Measurements from ENCODE around the gene SRSF4.

SRSF4 gene

GRCh38 chr1:29190718-29191117 lies 9.0 kb upstream of the SRSF4 start:
- no peaks in the 10 kb centered on the region for H3K9me3 ChIP-seq (ENCODE audit: insufficient read depth, low read length, severe bottlenecking)
- H3K4me2 ChIP-seq (ENCODE audit: insufficient read depth, low read length) = no peak overlapping the region
- no peak for TF ChIP-seq EZH2 (IDR thresholded peaks at IDR 0.05; ENCODE audit: borderline replicate concordance, low read depth, low read length, severe bottlenecking)
- TF ChIP-seq CTCF (IDR thresholded peaks at IDR 0.05; ENCODE audit: borderline replicate concordance, extremely low read depth, low read length, poor library complexity, severe bottlenecking) = no peak
- no peaks in the 10 kb centered on the region for H3K27me3 ChIP-seq (ENCODE audit: insufficient read depth, low read length, poor library complexity)
- no peak overlapping the region for H2AFZ ChIP-seq (ENCODE audit: low read depth, low read length)
- no peaks in the 10 kb centered on the region for H4K20me1 ChIP-seq (ENCODE audit: insufficient read depth, low read length)
- H3K4me3 ChIP-seq (ENCODE audit: low read depth in 1 of 2, low read length in 2 of 2) = no peak overlapping the region
- ATAC-seq (ENCODE audit: insufficient read depth, low read depth) = no peak
- no peaks in the 10 kb centered on the region for H3K79me2 ChIP-seq (ENCODE audit: insufficient read depth, low read length)
- no peak overlapping the region for H3K27ac ChIP-seq (ENCODE audit: low read length)
- peaks cover 25% of the 10 kb centered on the region; the same call in 1 of the 2 replicates for H3K36me3 ChIP-seq (ENCODE audit: insufficient read depth, low read length)
- no peak for DNase-seq
- H3K4me1 ChIP-seq (ENCODE audit: insufficient read depth, low read length) = no peaks in the 10 kb centered on the region
- no peak overlapping the region for H3K9ac ChIP-seq (ENCODE audit: low read depth, low read length)

- H3K27ac ChIP-seq (ENCODE audit: low read length) = no peak overlapping the region
- no peak overlapping the region for H3K9ac ChIP-seq (ENCODE audit: low read depth, low read length)
- no peaks in the 10 kb centered on the region for H3K27me3 ChIP-seq (ENCODE audit: insufficient read depth, low read length, poor library complexity)
- DNase-seq (no peak), ATAC-seq (ENCODE audit: insufficient read depth, low read depth) (no peak)
- no peaks in the 10 kb centered on the region for H3K36me3 ChIP-seq (ENCODE audit: insufficient read depth, low read length)
- H3K9me3 ChIP-seq (ENCODE audit: insufficient read depth, low read length, severe bottlenecking) = no peaks in the 10 kb centered on the region
- H3K4me2 ChIP-seq (ENCODE audit: insufficient read depth, low read length) = no peak overlapping the region
- peaks cover 4% of the 10 kb centered on the region; the same call in 1 of the 2 replicates for H3K79me2 ChIP-seq (ENCODE audit: insufficient read depth, low read length)
- H3K4me3 ChIP-seq (ENCODE audit: low read depth in 1 of 2, low read length in 2 of 2) = no peak overlapping the region
- H3K4me1 ChIP-seq (ENCODE audit: insufficient read depth, low read length) = peaks cover 12% of the 10 kb centered on the region
- TF ChIP-seq CTCF (IDR thresholded peaks at IDR 0.05; ENCODE audit: borderline replicate concordance, extremely low read depth, low read length, poor library complexity, severe bottlenecking) = no peak
- TF ChIP-seq EZH2 (IDR thresholded peaks at IDR 0.05; ENCODE audit: borderline replicate concordance, low read depth, low read length, severe bottlenecking) = no peak
- no peak overlapping the region for H2AFZ ChIP-seq (ENCODE audit: low read depth, low read length)
- no peaks in the 10 kb centered on the region for H4K20me1 ChIP-seq (ENCODE audit: insufficient read depth, low read length)
Measured at GRCh38 chr1:29186707-29187106, 5.0 kb upstream of the SRSF4 start.

GRCh38 chr1:29186252-29186651 lies 4.6 kb upstream of the SRSF4 start:
- H3K36me3 ChIP-seq (ENCODE audit: insufficient read depth, low read length) = no peaks in the 10 kb centered on the region; the same call in 1 of the 2 replicates
- no peak for DNase-seq
- TF ChIP-seq CTCF (IDR thresholded peaks at IDR 0.05; ENCODE audit: borderline replicate concordance, extremely low read depth, low read length, poor library complexity, severe bottlenecking) (no peak), EZH2 (IDR thresholded peaks at IDR 0.05; ENCODE audit: borderline replicate concordance, low read depth, low read length, severe bottlenecking) (no peak)
- H4K20me1 ChIP-seq (ENCODE audit: insufficient read depth, low read length) = no peaks in the 10 kb centered on the region
- no peak overlapping the region for H3K4me2 ChIP-seq (ENCODE audit: insufficient read depth, low read length)
- no peak overlapping the region for H2AFZ ChIP-seq (ENCODE audit: low read depth, low read length)
- H3K27ac ChIP-seq (ENCODE audit: low read length) = no peak overlapping the region
- ATAC-seq (ENCODE audit: insufficient read depth, low read depth) = no peak
- no peak overlapping the region for H3K4me3 ChIP-seq (ENCODE audit: low read depth in 1 of 2, low read length in 2 of 2)
- H3K27me3 ChIP-seq (ENCODE audit: insufficient read depth, low read length, poor library complexity) = no peaks in the 10 kb centered on the region
- H3K4me1 ChIP-seq (ENCODE audit: insufficient read depth, low read length) = peaks cover 12% of the 10 kb centered on the region
- no peaks in the 10 kb centered on the region for H3K9me3 ChIP-seq (ENCODE audit: insufficient read depth, low read length, severe bottlenecking)
- H3K9ac ChIP-seq (ENCODE audit: low read depth, low read length) = no peak overlapping the region
- H3K79me2 ChIP-seq (ENCODE audit: insufficient read depth, low read length) = peaks cover 7% of the 10 kb centered on the region

DNA sequence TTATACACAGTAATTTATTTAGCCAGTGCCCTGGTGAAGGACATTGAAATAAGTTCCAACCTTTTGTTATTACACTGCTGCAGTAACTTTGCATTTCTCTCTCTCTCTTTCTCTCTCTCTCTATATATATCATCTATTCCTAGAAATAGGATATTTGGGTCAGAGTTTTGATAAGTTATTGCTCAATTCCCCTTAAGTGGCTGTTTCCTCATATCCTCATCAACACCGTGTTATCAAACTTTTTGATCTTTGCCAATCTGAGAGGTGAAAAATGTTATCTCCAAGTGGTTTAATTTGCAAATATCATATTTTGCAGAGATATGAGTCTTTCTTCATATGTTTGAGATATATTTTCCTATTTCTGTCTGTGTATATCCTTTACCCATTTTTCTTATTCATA lies 1.6 kb upstream of the SRSF4 start:
- Histone ChIP-seq H3K9me3 (ENCODE audit: insufficient read depth, low read length, severe bottlenecking) (no peaks in the 10 kb centered on the region), H3K9ac (ENCODE audit: low read depth, low read length) (no peak overlapping the region), H3K79me2 (ENCODE audit: insufficient read depth, low read length) (peaks cover 37% of the 10 kb centered on the region), H4K20me1 (ENCODE audit: insufficient read depth, low read length) (peaks cover 28% of the 10 kb centered on the region), H3K27ac (ENCODE audit: low read length) (no peak overlapping the region), H2AFZ (ENCODE audit: low read depth, low read length) (peak overlapping the region; percentile 59; the same call in 1 of the 2 replicates), H3K4me1 (ENCODE audit: insufficient read depth, low read length) (peaks cover 35% of the 10 kb centered on the region), H3K4me2 (ENCODE audit: insufficient read depth, low read length) (no peak overlapping the region), H3K27me3 (ENCODE audit: insufficient read depth, low read length, poor library complexity) (no peaks in the 10 kb centered on the region), H3K4me3 (ENCODE audit: low read depth in 1 of 2, low read length in 2 of 2) (no peak overlapping the region), H3K36me3 (ENCODE audit: insufficient read depth, low read length) (peaks cover 18% of the 10 kb centered on the region)
- DNase-seq (no peak), ATAC-seq (ENCODE audit: insufficient read depth, low read depth) (no peak)
- TF ChIP-seq EZH2 (IDR thresholded peaks at IDR 0.05; ENCODE audit: borderline replicate concordance, low read depth, low read length, severe bottlenecking) (no peak), CTCF (IDR thresholded peaks at IDR 0.05; ENCODE audit: borderline replicate concordance, extremely low read depth, low read length, poor library complexity, severe bottlenecking) (no peak)

Data from DND-41 (cell line).